ENCODE results near the gene FBXO45.
"Not testable (repeated sequence)": the region's sequence is repeated elsewhere in the genome, so short reads cannot be mapped to it uniquely, and the experiment has no call there.

Gene FBXO45

DNA sequence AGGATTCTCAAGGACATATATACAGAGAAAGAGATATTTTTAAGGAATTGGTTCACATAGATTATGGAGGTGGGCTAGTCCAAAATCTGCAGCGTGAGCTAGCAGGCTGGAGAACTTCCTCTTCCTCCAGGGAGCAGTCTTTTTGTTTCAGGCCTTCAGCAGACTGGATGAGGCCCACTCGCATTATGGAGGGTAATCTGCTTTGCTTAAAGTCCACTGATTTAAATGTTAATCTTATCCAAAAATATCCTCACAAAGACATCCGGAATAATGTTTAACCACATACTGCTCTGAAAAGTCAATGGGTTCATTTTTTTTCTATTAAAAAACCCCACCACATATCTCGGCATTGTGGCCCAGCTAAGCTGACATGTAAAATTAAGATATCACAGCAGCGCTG lies 48.8 kb downstream of the FBXO45 start:
- TF ChIP-seq, protein P1, sequence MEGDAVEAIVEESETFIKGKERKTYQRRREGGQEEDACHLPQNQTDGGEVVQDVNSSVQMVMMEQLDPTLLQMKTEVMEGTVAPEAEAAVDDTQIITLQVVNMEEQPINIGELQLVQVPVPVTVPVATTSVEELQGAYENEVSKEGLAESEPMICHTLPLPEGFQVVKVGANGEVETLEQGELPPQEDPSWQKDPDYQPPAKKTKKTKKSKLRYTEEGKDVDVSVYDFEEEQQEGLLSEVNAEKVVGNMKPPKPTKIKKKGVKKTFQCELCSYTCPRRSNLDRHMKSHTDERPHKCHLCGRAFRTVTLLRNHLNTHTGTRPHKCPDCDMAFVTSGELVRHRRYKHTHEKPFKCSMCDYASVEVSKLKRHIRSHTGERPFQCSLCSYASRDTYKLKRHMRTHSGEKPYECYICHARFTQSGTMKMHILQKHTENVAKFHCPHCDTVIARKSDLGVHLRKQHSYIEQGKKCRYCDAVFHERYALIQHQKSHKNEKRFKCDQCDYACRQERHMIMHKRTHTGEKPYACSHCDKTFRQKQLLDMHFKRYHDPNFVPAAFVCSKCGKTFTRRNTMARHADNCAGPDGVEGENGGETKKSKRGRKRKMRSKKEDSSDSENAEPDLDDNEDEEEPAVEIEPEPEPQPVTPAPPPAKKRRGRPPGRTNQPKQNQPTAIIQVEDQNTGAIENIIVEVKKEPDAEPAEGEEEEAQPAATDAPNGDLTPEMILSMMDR (conservative IDR thresholded peaks at IDR 0.05; ENCODE audit: low read depth, low read length) = no peak

GRCh38 chr3:196619223-196619622 lies 50.8 kb downstream of the FBXO45 start:
- DNase-seq (ENCODE audit: low read depth) = no peak
- TF ChIP-seq, protein P1 (conservative IDR thresholded peaks at IDR 0.05; ENCODE audit: low read depth, low read length) = no peak

More for the DNA sequence above, 48.8 kb downstream of the FBXO45 start:
- DNase-seq (ENCODE audit: low read depth) = no peak
- H3K4me3 ChIP-seq (ENCODE audit: low read length) = no peak overlapping the region

GRCh38 chr3:196619627-196620026 lies 51.2 kb downstream of the FBXO45 start:
- DNase-seq (ENCODE audit: low read depth); H3K4me3 ChIP-seq (ENCODE audit: low read length): not testable (repeated sequence)

More at GRCh38 chr3:196619223-196619622, 50.8 kb downstream of the FBXO45 start:
- no peak overlapping the region for H3K4me3 ChIP-seq (ENCODE audit: low read length)

DNA sequence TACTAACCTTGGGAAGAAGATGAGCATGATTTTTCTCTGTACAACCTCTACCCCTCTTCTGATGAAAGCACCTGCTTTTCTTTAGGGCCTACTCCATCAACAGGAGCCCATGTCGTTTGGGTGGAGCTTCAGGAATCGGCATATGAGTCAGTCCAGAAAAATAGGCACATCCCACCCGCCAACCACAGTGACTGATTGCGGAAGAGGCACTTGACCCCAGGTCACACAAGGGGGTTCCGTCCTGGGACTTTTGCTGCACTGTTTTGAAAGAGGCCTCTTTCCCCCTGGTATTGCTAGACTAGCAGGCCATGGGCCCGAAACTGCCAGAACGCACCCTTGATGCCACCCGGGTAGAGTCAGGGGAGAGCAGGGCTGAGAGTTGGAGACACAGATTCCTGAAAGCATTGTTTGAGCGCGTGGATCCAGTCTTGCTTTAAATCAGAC lies 51.7 kb downstream of the FBXO45 start:
- no peak for DNase-seq (ENCODE audit: low read depth)
- H3K4me3 ChIP-seq (ENCODE audit: low read length) = no peak overlapping the region
- TF ChIP-seq, protein P1 (conservative IDR thresholded peaks at IDR 0.05; ENCODE audit: low read depth, low read length) = no peak

DNA sequence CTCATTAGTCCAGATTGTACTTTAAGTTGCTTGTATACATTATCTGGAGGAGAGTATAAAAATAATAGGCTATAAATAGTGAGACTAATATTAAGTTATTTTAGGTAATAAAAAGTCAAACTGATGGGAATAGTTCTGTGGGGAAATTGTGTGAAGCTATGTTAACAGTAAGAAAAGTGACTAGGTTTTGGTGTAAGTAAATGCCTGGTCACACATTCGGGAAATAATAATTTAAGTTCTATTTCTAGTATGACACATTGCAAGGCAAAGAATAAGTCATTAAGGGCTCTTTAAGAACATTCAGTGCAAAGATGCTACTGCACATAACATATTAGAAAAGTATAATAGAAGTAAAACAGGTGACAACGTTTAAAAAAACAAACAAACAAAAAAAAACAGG lies 52.2 kb downstream of the FBXO45 start:
- DNase-seq (ENCODE audit: low read depth) = no peak
- no peak overlapping the region for H3K4me3 ChIP-seq (ENCODE audit: low read length)
- TF ChIP-seq, protein P1 (conservative IDR thresholded peaks at IDR 0.05; ENCODE audit: low read depth, low read length) = no peak

DNA sequence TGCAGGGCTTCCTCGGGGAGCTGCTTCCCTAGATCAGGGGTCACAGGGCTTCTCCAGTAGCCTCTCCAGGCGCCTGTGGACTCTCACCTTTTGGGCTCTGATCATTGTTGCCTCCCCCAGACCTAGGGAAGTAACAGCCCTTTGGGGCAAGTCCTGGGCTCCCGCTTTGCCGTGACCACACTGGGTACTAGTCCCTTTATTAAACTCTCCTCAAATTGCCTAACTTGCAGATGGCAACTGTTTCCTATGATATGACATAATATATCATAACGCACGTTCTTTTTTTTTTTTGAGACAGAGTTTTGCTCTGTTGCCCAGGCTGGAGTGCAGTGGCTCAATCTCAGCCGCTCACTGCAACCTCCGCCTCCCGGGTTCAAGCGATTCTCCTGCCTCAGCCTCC lies 53.2 kb downstream of the FBXO45 start:
- DNase-seq (ENCODE audit: low read depth) = no peak
- TF ChIP-seq, protein P1 (conservative IDR thresholded peaks at IDR 0.05; ENCODE audit: low read depth, low read length) = no peak

DNA sequence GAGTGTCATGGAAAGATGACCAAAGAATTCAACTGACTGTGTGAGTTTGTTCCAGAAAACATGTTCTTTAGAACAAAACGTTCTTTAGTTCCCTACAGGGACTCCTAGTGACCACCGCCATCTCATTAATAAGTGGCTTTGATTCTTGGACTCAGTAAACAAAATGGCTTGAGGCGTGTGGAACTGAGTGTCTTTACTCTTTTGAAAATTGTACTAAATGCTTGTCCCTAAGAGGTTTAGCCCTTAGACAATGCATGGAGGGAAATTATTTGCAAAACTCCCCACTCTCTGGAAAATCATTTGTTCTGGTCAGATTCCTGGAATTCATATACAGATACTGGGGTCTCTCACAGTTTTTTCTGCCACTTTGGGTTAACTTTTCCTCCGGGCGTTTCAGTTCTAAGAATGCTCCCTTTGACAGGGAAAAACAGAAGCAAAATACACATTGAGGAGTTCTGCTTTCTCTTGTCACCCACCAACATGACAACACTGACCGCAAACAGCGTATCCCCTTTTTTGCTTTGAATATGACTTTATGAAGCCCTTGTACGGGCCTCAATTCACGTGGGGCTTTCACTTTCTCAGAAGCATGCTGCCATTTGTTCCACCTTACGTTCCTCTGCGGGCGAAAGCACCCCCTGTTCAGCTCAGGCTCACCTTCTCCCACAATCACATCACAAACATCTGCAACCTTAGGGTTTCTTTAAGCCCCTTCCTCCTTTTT lies 55.8 kb downstream of the FBXO45 start:
- no peak for DNase-seq (ENCODE audit: low read depth)
- no peak overlapping the region for H3K4me3 ChIP-seq (ENCODE audit: low read length)
- TF ChIP-seq, protein P1 (conservative IDR thresholded peaks at IDR 0.05; ENCODE audit: low read depth, low read length) = no peak

More for the DNA sequence above, 53.2 kb downstream of the FBXO45 start:
- no peak overlapping the region for H3K4me3 ChIP-seq (ENCODE audit: low read length)
